H1 (cell line): ENCODE results near the gene BTG2. TPM values are rescaled to one million over a fixed set of nuclear protein-coding genes. Genes with fewer than 3 reads are reported as not detected.

Experiments
- CTCF ChIA-PET: fragments of 300-600 bp; sonication (Branson Sonifier 250); formaldehyde crosslinking; loops from one replicate; lab custom pipeline; 2021; ENCODE audit not compliant: partially characterized antibody; lab: Charles Lee
- POLR2A ChIA-PET: fragments of 300-600 bp; sonication (Branson Sonifier 250); formaldehyde crosslinking; loops from one replicate; lab custom pipeline; 2021; ENCODE audit warnings: inconsistent platforms; ENCODE audit not compliant: partially characterized antibody; lab: Charles Lee
- DNase-seq, 2 experiments: peaks; one replicate each; pipeline versions ENCODE4 v3.0.0 to v3.0.0-alpha.2; 2010 to 2022; ENCODE audit warnings: low spot score in 2 of 2, low read depth in 1 of 2, mixed read lengths in 1 of 2
- FAIRE-seq: peaks from 2 replicates; lab custom pipeline; 2011; peaks lifted over from hg19 to GRCh38; lab: Jason Lieb, UNC
- H2AFZ ChIP-seq: 2 replicates; pipeline ENCODE4 v1.8.1; 2012; ENCODE audit warnings: low read length, inconsistent platforms
- H2AK5ac ChIP-seq: 2 replicates; pipeline ENCODE4 v1.6.1; 2013; ENCODE audit warnings: low read depth, low read length
- H2BK120ac ChIP-seq: replicated peaks from 2 replicates; pipeline ENCODE3; 2013; ENCODE audit warnings: low read depth, low read length, inconsistent platforms
- H2BK12ac ChIP-seq: 2 replicates; pipeline ENCODE4 v1.6.1; 2013; ENCODE audit warnings: low read depth, low read length
- H2BK15ac ChIP-seq: 2 replicates; pipeline ENCODE4 v1.6.1; 2013; ENCODE audit warnings: low read length
- H2BK20ac ChIP-seq: 2 replicates; pipeline ENCODE4 v1.6.1; 2013; ENCODE audit warnings: low read length
- H2BK5ac ChIP-seq: 2 replicates; pipeline ENCODE4 v1.6.1; 2013; ENCODE audit warnings: low read depth, low read length
- H3K14ac ChIP-seq: 2 replicates; pipeline ENCODE4 v1.6.1; 2013; ENCODE audit warnings: inconsistent platforms; ENCODE audit not compliant: insufficient read length
- H3K18ac ChIP-seq: 2 replicates; pipeline ENCODE4 v1.6.1; 2013; ENCODE audit warnings: low read length; ENCODE audit errors: extremely low read depth
- H3K23ac ChIP-seq: 2 replicates; pipeline ENCODE4 v1.6.1; 2013; ENCODE audit warnings: inconsistent platforms; ENCODE audit not compliant: insufficient read length
- H3K23me2 ChIP-seq: 2 replicates; pipeline ENCODE4 v1.6.1; 2013; ENCODE audit warnings: low read depth, low read length
- H3K27ac ChIP-seq: 2 replicates; pipeline ENCODE4 v1.6.1; 2011; ENCODE audit warnings: low read depth, low read length, inconsistent platforms
- H3K27me3 ChIP-seq, 4 experiments: replicated peaks in 1 of 4; 1 replicate in 1 of 4; 2 replicates in 3 of 4; pipeline versions ENCODE4 v1.6.1 to v1.8.1; 2011 to 2013; ENCODE audit warnings: low read length in 3 of 4, mild to moderate bottlenecking in 3 of 4, inconsistent platforms in 2 of 4, mixed read lengths in 2 of 4, moderate library complexity in 1 of 4; ENCODE audit not compliant: control insufficient read depth in 3 of 4, insufficient read depth in 3 of 4; ENCODE audit errors: extremely low read depth in 1 of 4
- H3K36me3 ChIP-seq, 4 experiments: 2 replicates each; pipeline versions ENCODE4 v1.6.1 to v1.8.1; 2011 to 2013; ENCODE audit warnings: mild to moderate bottlenecking in 4 of 4, low read length in 3 of 4, moderate library complexity in 2 of 4, control low read depth in 1 of 4, inconsistent platforms in 1 of 4; ENCODE audit not compliant: insufficient read depth in 4 of 4, control insufficient read depth in 2 of 4
- H3K4ac ChIP-seq: replicated peaks from 2 replicates; pipeline ENCODE3; 2013; ENCODE audit warnings: low read length, low read depth, mixed read lengths, inconsistent platforms; ENCODE audit not compliant: insufficient read length
- H3K4me1 ChIP-seq, 4 experiments: replicated peaks in 1 of 4; 1 replicate in 1 of 4; 2 replicates in 3 of 4; pipeline versions ENCODE4 v1.6.1 to v1.8.1; 2011 to 2013; ENCODE audit warnings: low read length in 3 of 4, inconsistent platforms in 2 of 4, mixed read lengths in 1 of 4; ENCODE audit not compliant: insufficient read depth in 4 of 4, control insufficient read depth in 3 of 4
- H3K4me2 ChIP-seq, 2 experiments: 2 replicates each; pipeline versions ENCODE4 v1.6.1 to v1.8.1; 2011 to 2013; ENCODE audit warnings: low read depth in 2 of 2, low read length in 2 of 2, control low read depth in 1 of 2, inconsistent platforms in 1 of 2, mild to moderate bottlenecking in 1 of 2; ENCODE audit not compliant: insufficient read depth in 1 of 2
- H3K4me3 ChIP-seq, 4 experiments: fragments of 200-600, 300-600 bp in 1 of 4; sonication (generic), shearing (Covaris generic), sonication (Bioruptor Twin) in 1 of 4; 2 replicates each; pipeline versions ENCODE4 v1.5.1 to v1.8.1; 2011 to 2016; ENCODE audit warnings: low read length in 4 of 4, low read depth in 3 of 4, control low read depth in 2 of 4, inconsistent platforms in 2 of 4, mild to moderate bottlenecking in 2 of 4, mixed read lengths in 1 of 4, moderate library complexity in 1 of 4; ENCODE audit not compliant: insufficient read depth in 2 of 4; ENCODE audit errors: extremely low read depth in 1 of 4
- H3K56ac ChIP-seq: replicated peaks from 2 replicates; pipeline ENCODE3; 2013; ENCODE audit warnings: low read depth, mild to moderate bottlenecking, mixed read lengths, low read length, inconsistent platforms; ENCODE audit not compliant: insufficient read length
- H3K79me1 ChIP-seq: 2 replicates; pipeline ENCODE4 v1.6.1; 2013; ENCODE audit warnings: low read depth, low read length, control low read depth
- H3K79me2 ChIP-seq, 2 experiments: 2 replicates each; pipeline versions ENCODE4 v1.6.1 to v1.8.1; 2012 to 2013; ENCODE audit warnings: low read length in 2 of 2, mild to moderate bottlenecking in 2 of 2, inconsistent platforms in 1 of 2; ENCODE audit not compliant: insufficient read depth in 2 of 2, control insufficient read depth in 1 of 2
- H3K9ac ChIP-seq, 4 experiments: replicated peaks in 1 of 4; 1 replicate in 1 of 4; 2 replicates in 3 of 4; pipeline versions ENCODE4 v1.6.1 to v1.8.1; 2011 to 2013; ENCODE audit warnings: low read depth in 3 of 4, low read length in 3 of 4, control low read depth in 2 of 4, mild to moderate bottlenecking in 2 of 4, moderate library complexity in 2 of 4, inconsistent platforms in 1 of 4; ENCODE audit errors: extremely low read depth in 1 of 4
- H3K9me3 ChIP-seq, 2 experiments: 2 replicates each; pipeline versions ENCODE4 v1.6.1 to v1.8.1; 2012 to 2013; ENCODE audit warnings: mild to moderate bottlenecking in 2 of 2, moderate library complexity in 2 of 2, control low read depth in 1 of 2, inconsistent platforms in 1 of 2, low read depth in 1 of 2, low read length in 1 of 2, mixed read lengths in 1 of 2; ENCODE audit not compliant: insufficient read depth in 2 of 2
- H4K20me1 ChIP-seq, 2 experiments: replicated peaks in 1 of 2; 2 replicates each; pipeline versions ENCODE3 to v1.8.1; 2011 to 2013; ENCODE audit warnings: inconsistent platforms in 2 of 2, low read length in 2 of 2, mild to moderate bottlenecking in 1 of 2; ENCODE audit not compliant: insufficient read depth in 2 of 2, control insufficient read depth in 1 of 2
- H4K5ac ChIP-seq: 2 replicates; pipeline ENCODE4 v1.6.1; 2013; ENCODE audit warnings: low read length, low read depth, mixed read lengths, inconsistent platforms; ENCODE audit not compliant: insufficient read length
- H4K8ac ChIP-seq: 2 replicates; pipeline ENCODE4 v1.8.0; 2013; ENCODE audit warnings: mild to moderate bottlenecking, moderate library complexity, low read length, inconsistent platforms; ENCODE audit not compliant: insufficient read depth; ENCODE audit errors: extremely low read depth
- H4K91ac ChIP-seq: replicated peaks from 2 replicates; pipeline ENCODE3; 2013; ENCODE audit warnings: low read length, mixed read lengths, inconsistent platforms; ENCODE audit not compliant: insufficient read length
- ATF3 ChIP-seq: IDR thresholded peaks from 2 replicates; pipeline ENCODE4 v1.6.1; 2011; ENCODE audit warnings: low read depth, mild to moderate bottlenecking, low read length; ENCODE audit not compliant: insufficient read depth
- EP300 ChIP-seq, 2 experiments: IDR thresholded peaks; 1 replicate in 1 of 2; 2 replicates in 1 of 2; pipeline ENCODE4 v1.6.1; 2011 to 2012; ENCODE audit warnings: low read depth in 2 of 2, low read length in 2 of 2, mild to moderate bottlenecking in 2 of 2, borderline replicate concordance in 1 of 2, inconsistent platforms in 1 of 2, moderate library complexity in 1 of 2
- GABPA ChIP-seq: IDR thresholded peaks from 2 replicates; pipeline ENCODE4 v1.6.1; 2011; ENCODE audit warnings: mild to moderate bottlenecking, low read length, moderate library complexity, borderline replicate concordance; ENCODE audit not compliant: insufficient read depth
- KDM4A ChIP-seq: IDR thresholded peaks from one replicate; pipeline ENCODE4 v1.7.1; 2012; ENCODE audit warnings: low read depth, mild to moderate bottlenecking, moderate library complexity, low read length, inconsistent platforms; ENCODE audit not compliant: severe bottlenecking
- RAD21 ChIP-seq, 2 experiments: IDR thresholded peaks in 1 of 2; conservative IDR thresholded peaks in 1 of 2; 2 replicates each; pipeline ENCODE4 v1.6.1; 2011; ENCODE audit warnings: low read depth in 2 of 2, low read length in 2 of 2, improper control_type of control experiment in 1 of 2, inconsistent platforms in 1 of 2, mild to moderate bottlenecking in 1 of 2, moderate library complexity in 1 of 2
- RBBP5 ChIP-seq: IDR thresholded peaks from 2 replicates; pipeline ENCODE4 v1.7.1; 2012; ENCODE audit warnings: low read depth, mild to moderate bottlenecking, inconsistent platforms, low read length, moderate library complexity, borderline replicate concordance
- RNF2 ChIP-seq: fragments of 200-900, 300-1000 bp; sonication (generic); IDR thresholded peaks from 2 replicates; pipeline ENCODE4 v1.7.1; 2016; ENCODE audit warnings: borderline replicate concordance, low read depth, mild to moderate bottlenecking, antibody characterized with exemption, low read length; ENCODE audit not compliant: poor library complexity, severe bottlenecking; ENCODE audit errors: missing control alignments
- SIN3A ChIP-seq, 2 experiments: IDR thresholded peaks in 1 of 2; conservative IDR thresholded peaks in 1 of 2; 2 replicates each; pipeline ENCODE4 v1.6.1; 2011 to 2012; ENCODE audit warnings: low read length in 2 of 2, improper control_type of control experiment in 1 of 2, low read depth in 1 of 2, mild to moderate bottlenecking in 1 of 2
- SP2 ChIP-seq: IDR thresholded peaks from 2 replicates; pipeline ENCODE4 v1.6.1; 2012; ENCODE audit warnings: mild to moderate bottlenecking, low read length, inconsistent platforms
- TEAD4 ChIP-seq: IDR thresholded peaks from 2 replicates; pipeline ENCODE4 v1.6.1; 2012; ENCODE audit warnings: low read depth, low read length, inconsistent platforms, mixed read lengths
- WGBS, 2 experiments: shearing (Covaris generic) in 1 of 2; methylation state at CpG; one replicate each; pipeline versions ENCODE4 v1.1.6 to v1.1.7; 2013 to 2015; ENCODE audit warnings: low lambda C conversion rate in 2 of 2, mixed read lengths in 2 of 2, inconsistent platforms in 1 of 2, low coverage in 1 of 2, missing lambda C conversion rate in 1 of 2; ENCODE audit not compliant: insufficient replicate concordance in 2 of 2, insufficient coverage in 1 of 2, insufficient read length in 1 of 2; ENCODE audit errors: extremely low coverage in 1 of 2, missing lambda C conversion rate in 1 of 2; 5-methylcytosine and 5-hydroxymethylcytosine counted together
- polyA plus RNA-seq, 7 experiments: library from polyadenylated mRNA; depleted of rRNA in 3 of 7; stranded (reverse) in 5 of 7; unstranded in 2 of 7; fragments of >200 nt in 5 of 7; fragments of 200-250 nt in 2 of 7; gene quantifications; 1 replicate in 5 of 7; 2 replicates in 1 of 7; 4 replicates in 1 of 7; pipeline versions ENCODE4 v1.2.1 to v1.2.3, GENCODE V29; 2011 to 2013; ENCODE audit warnings: missing spikeins in 2 of 7, mixed read lengths in 2 of 7
- total RNA-seq: library from RNA; stranded (reverse); fragmentation: NEBNext Ultra II Directional; extraction: Animal tissue kit (Norgen Biotek cat#: 25700); gene quantifications from 2 replicates; pipeline ENCODE4 v1.2.1, GENCODE V29; 2021

Gene BTG2
- total and polyA plus RNA-seq, 2 of the 8 experiments (the other 6 are each of a cell fraction or from before 2014, with no cell fraction given): 4.8 to 11.0 TPM

- no peak overlapping the region for H2AK5ac ChIP-seq
- H3K4me3 ChIP-seq: peak overlapping the region in 1 of 4 experiments; percentile 57; a peak in 2 of 8 replicates
- TF ChIP-seq GABPA (no peak), RAD21 (IDR thresholded peaks at IDR 0.05 in 1 of 2, conservative IDR thresholded peaks at IDR 0.05 in 1 of 2; ENCODE audit: low read depth in 2 of 2, low read length in 2 of 2) (no peak), TEAD4 (no peak), EP300 (IDR thresholded peaks at IDR 0.05; ENCODE audit: borderline replicate concordance in 1 of 2, low read depth in 2 of 2, low read length in 2 of 2) (no peak), SIN3A (conservative IDR thresholded peaks at IDR 0.05 in 1 of 2, IDR thresholded peaks at IDR 0.05 in 1 of 2; ENCODE audit: low read depth in 1 of 2, low read length in 2 of 2) (no peak), SP2 (no peak), RNF2 (no peak), KDM4A (no peak), ATF3 (no peak), RBBP5 (no peak)
Measured at GRCh38 chr1:203272633-203273205, 32.6 kb upstream of the BTG2 start.

More at GRCh38 chr1:203272633-203273205, 32.6 kb upstream of the BTG2 start:
- Histone ChIP-seq H3K79me2 (no peaks in the 10 kb centered on the region), H3K4me2 (peak overlapping the region; percentile 4 to 93; a peak in 3 of 4 replicates), H3K79me1 (no peaks in the 10 kb centered on the region), H2AFZ (peak overlapping the region; percentile 45; the same call in 1 of the 2 replicates), H3K36me3 (no peaks in the 10 kb centered on the region), H3K9me3 (no peaks in the 10 kb centered on the region), H2BK15ac (no peak overlapping the region), H3K23me2 (no peaks in the 10 kb centered on the region; the same call in 1 of the 2 replicates), H3K4ac (no peak overlapping the region), H2BK20ac (no peak overlapping the region), H3K9ac (0 out of 7 replicates have a peak overlapping the region, but pooled peaks of 1 of the 4 experiments have one; percentile 25), H4K91ac (no peak overlapping the region), H3K4me1 (peaks cover 0 to 11% (median 7%) of the 10 kb centered on the region in 4 experiments; a peak in 5 of 7 replicates), H3K56ac (no peak overlapping the region), H4K8ac (no peak overlapping the region), H2BK5ac (no peak overlapping the region), H2BK12ac (no peak overlapping the region), H3K18ac (no peak overlapping the region), H3K14ac (no peak overlapping the region), H3K27ac (no peak overlapping the region), H2BK120ac (no peak overlapping the region), H3K27me3 (peaks cover 0 to 31% (median 10%) of the 10 kb centered on the region in 4 experiments; a peak in 5 of 7 replicates), H4K5ac (no peak overlapping the region), H4K20me1 (no peaks in the 10 kb centered on the region), H3K23ac (no peak overlapping the region)
- FAIRE-seq (no peak), DNase-seq (no peak)
- CTCF ChIA-PET: interaction anchor here (0.6 to 39.0 kb wide), 49 partner anchors 9 to 433 kb away, joined by 3 to 785 read pairs (median 4); partner anchors contain the start of genes BTG2 and PRELP
- POLR2A ChIA-PET: interaction anchor here (0.6 to 0.7 kb wide), 2 partner anchors 18 to 75 kb away, joined by 3 read pairs; no protein-coding TSS in a partner anchor
- WGBS, 2 experiments: 32% methylated on average over 17 of the region's 17 CpGs; no CpG with 5 or more reads in 1 of the 2 experiments
